ENCODE data around the gene FIGNL2.
A peak's percentile ranks its signal among the peaks of the same experiment; 100 is the strongest.

The FIGNL2 gene

GRCh38 chr12:51777457-51777856, 71.1 kb downstream of the FIGNL2 start:
- POLR2A ChIA-PET: no interaction called here
- no peaks in the 10 kb centered on the region for H3K36me3 ChIP-seq (ENCODE audit: control insufficient read depth in 4 of 4, insufficient read depth in 4 of 4, low read length in 3 of 4)
- DNase-seq: no peak

GRCh38 chr12:51774933-51775332, 73.6 kb downstream of the FIGNL2 start:
- CTCF ChIA-PET: no interaction called here
- Histone ChIP-seq H3K36me3 (ENCODE audit: control insufficient read depth in 4 of 4, insufficient read depth in 4 of 4, low read length in 3 of 4) (no peaks in the 10 kb centered on the region), H3K4me1 (ENCODE audit: control extremely low read depth in 1 of 4, control insufficient read depth in 4 of 4, insufficient read depth in 4 of 4, low read length in 3 of 4) (peaks cover 0 to 4% (median 0%) of the 10 kb centered on the region in 4 experiments), H3K27ac (ENCODE audit: insufficient read depth in 1 of 2, low read depth in 1 of 2, low read length in 2 of 2, poor library complexity in 1 of 2, severe bottlenecking in 2 of 2) (no peak overlapping the region), H3K9me3 (ENCODE audit: control extremely low read depth in 1 of 5, control insufficient read depth in 4 of 5, insufficient read depth in 2 of 5, low read depth in 1 of 5, low read length in 4 of 5) (peaks cover 0 to 4% (median 0%) of the 10 kb centered on the region in 5 experiments), H3K4me3 (ENCODE audit: control insufficient read depth in 1 of 7, extremely low read depth in 1 of 7, insufficient read depth in 4 of 7, low read depth in 2 of 7, low read length in 6 of 7) (no peak overlapping the region), H3K27me3 (replicated peaks in 2 of 5; ENCODE audit: control insufficient read depth in 4 of 5, insufficient read depth in 5 of 5, low read length in 4 of 5) (no peaks in the 10 kb centered on the region)
- POLR2A ChIA-PET: no interaction called here
- no peak for DNase-seq
- WGBS (ENCODE audit: insufficient coverage): 100% methylated on average over 2 of the region's 2 CpGs

More at GRCh38 chr12:51777457-51777856, 71.1 kb downstream of the FIGNL2 start:
- peaks cover 0 to 11% (median 0%) of the 10 kb centered on the region in 4 experiments for H3K4me1 ChIP-seq (ENCODE audit: control extremely low read depth in 1 of 4, control insufficient read depth in 4 of 4, insufficient read depth in 4 of 4, low read length in 3 of 4)
- CTCF ChIA-PET: no interaction called here
- no peak overlapping the region for H3K27ac ChIP-seq (ENCODE audit: insufficient read depth in 1 of 2, low read depth in 1 of 2, low read length in 2 of 2, poor library complexity in 1 of 2, severe bottlenecking in 2 of 2)
- H3K27me3 ChIP-seq (replicated peaks in 2 of 5; ENCODE audit: control insufficient read depth in 4 of 5, insufficient read depth in 5 of 5, low read length in 4 of 5): no peaks in the 10 kb centered on the region
- H3K4me3 ChIP-seq (ENCODE audit: control insufficient read depth in 1 of 7, extremely low read depth in 1 of 7, insufficient read depth in 4 of 7, low read depth in 2 of 7, low read length in 6 of 7): no peak overlapping the region
- 69% methylated on average over 2 of the region's 2 CpGs for WGBS (ENCODE audit: insufficient coverage)
- peaks cover 0 to 4% (median 0%) of the 10 kb centered on the region in 5 experiments for H3K9me3 ChIP-seq (ENCODE audit: control extremely low read depth in 1 of 5, control insufficient read depth in 4 of 5, insufficient read depth in 2 of 5, low read depth in 1 of 5, low read length in 4 of 5)

GRCh38 chr12:51773145-51773869, 75.2 kb downstream of the FIGNL2 start:
- H3K27me3 ChIP-seq (replicated peaks in 2 of 5; ENCODE audit: control insufficient read depth in 4 of 5, insufficient read depth in 5 of 5, low read length in 4 of 5): no peaks in the 10 kb centered on the region
- POLR2A ChIA-PET: no interaction called here
- H3K9me3 ChIP-seq (ENCODE audit: control extremely low read depth in 1 of 5, control insufficient read depth in 4 of 5, insufficient read depth in 2 of 5, low read depth in 1 of 5, low read length in 4 of 5): peaks cover 0 to 4% (median 0%) of the 10 kb centered on the region in 5 experiments
- peak in 2 of 3 donors; percentile 59 to 62 for DNase-seq
- no peak overlapping the region for H3K27ac ChIP-seq (ENCODE audit: insufficient read depth in 1 of 2, low read depth in 1 of 2, low read length in 2 of 2, poor library complexity in 1 of 2, severe bottlenecking in 2 of 2)
- WGBS (ENCODE audit: insufficient coverage): 83% methylated on average over 1 of the region's 2 CpGs
- CTCF ChIA-PET: no interaction called here
- H3K36me3 ChIP-seq (ENCODE audit: control insufficient read depth in 4 of 4, insufficient read depth in 4 of 4, low read length in 3 of 4): no peaks in the 10 kb centered on the region
- H3K4me3 ChIP-seq (ENCODE audit: control insufficient read depth in 1 of 7, extremely low read depth in 1 of 7, insufficient read depth in 4 of 7, low read depth in 2 of 7, low read length in 6 of 7): no peak overlapping the region
- H3K4me1 ChIP-seq (ENCODE audit: control extremely low read depth in 1 of 4, control insufficient read depth in 4 of 4, insufficient read depth in 4 of 4, low read length in 3 of 4): peaks cover 0 to 4% (median 0%) of the 10 kb centered on the region in 4 experiments

DNA sequence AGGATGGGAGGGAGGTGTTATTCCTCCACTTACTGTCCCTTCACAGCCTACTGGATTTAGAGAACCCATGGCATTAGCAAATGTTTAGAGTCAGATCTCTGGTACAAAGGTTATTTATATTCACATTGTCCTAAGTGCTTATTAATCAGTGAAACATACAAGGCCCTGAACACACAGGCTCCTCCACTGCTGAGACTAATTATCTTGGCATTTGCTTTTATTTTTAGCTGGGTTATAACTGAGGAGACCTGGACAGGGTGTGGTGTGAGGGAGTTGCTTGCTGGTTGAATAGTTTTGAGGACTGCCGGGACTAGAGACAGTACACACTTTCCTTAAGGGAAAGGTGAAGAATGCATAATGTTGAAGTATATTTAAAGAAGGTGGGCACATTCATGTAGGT, 77.5 kb downstream of the FIGNL2 start:
- H3K27me3 ChIP-seq (replicated peaks in 2 of 5; ENCODE audit: control insufficient read depth in 4 of 5, insufficient read depth in 5 of 5, low read length in 4 of 5): no peaks in the 10 kb centered on the region
- no peak overlapping the region for H3K4me3 ChIP-seq (ENCODE audit: control insufficient read depth in 1 of 7, extremely low read depth in 1 of 7, insufficient read depth in 4 of 7, low read depth in 2 of 7, low read length in 6 of 7)
- H3K36me3 ChIP-seq (ENCODE audit: control insufficient read depth in 4 of 4, insufficient read depth in 4 of 4, low read length in 3 of 4): no peaks in the 10 kb centered on the region
- peaks cover 0 to 4% (median 0%) of the 10 kb centered on the region in 4 experiments for H3K4me1 ChIP-seq (ENCODE audit: control extremely low read depth in 1 of 4, control insufficient read depth in 4 of 4, insufficient read depth in 4 of 4, low read length in 3 of 4)
- peaks cover 0 to 4% (median 0%) of the 10 kb centered on the region in 5 experiments for H3K9me3 ChIP-seq (ENCODE audit: control extremely low read depth in 1 of 5, control insufficient read depth in 4 of 5, insufficient read depth in 2 of 5, low read depth in 1 of 5, low read length in 4 of 5)
- ChIA-PET POLR2A (no interaction called here), CTCF (no interaction called here)
- DNase-seq: no peak
- 100% methylated on average over 1 of the region's 1 CpG for WGBS (ENCODE audit: insufficient coverage)
- no peak overlapping the region for H3K27ac ChIP-seq (ENCODE audit: insufficient read depth in 1 of 2, low read depth in 1 of 2, low read length in 2 of 2, poor library complexity in 1 of 2, severe bottlenecking in 2 of 2)
